Smooth muscle cell of trachea (primary cell): Measurements from ENCODE around the gene ANK2. TPM values are rescaled to one million over a fixed set of nuclear protein-coding genes. Genes with fewer than 3 reads are reported as not detected.

ENCODE experiments used
- total RNA-seq: library from RNA; depleted of rRNA; stranded (reverse); fragments of >200 nt; gene quantifications from 2 replicates; pipeline ENCODE4 v1.2.1, GENCODE V29; 2014

Gene ANK2
- 104 and 206 TPM in 2 replicates for total RNA-seq

GRCh38 chr4:113049421-113050370 lies at the start of gene ANK2:
Gene ANK2, plus strand, starts transcription at chr4:113049653. Its CDS starts 76 bp downstream, at chr4:113049729.

